Heart right ventricle (tissue), 16 donors: ENCODE measurements around the gene TP63. TPM values are rescaled to one million over a fixed set of nuclear protein-coding genes. Genes with fewer than 3 reads are reported as not detected.

Experiments used
- ATAC-seq, 8 donors: fragments of 200-7000 bp; cut with Tn5 transposase; one replicate each; pipeline ENCODE4 v1.9.1; 2020; ENCODE audit warnings: mild to moderate bottlenecking in 8 of 8, moderate library complexity in 8 of 8, moderate number of reproducible peaks in 1 of 8
- DNase-seq, 2 donors: peaks; one replicate each; pipeline ENCODE4 v3.0.0-alpha.2; 2020
- H3K27ac ChIP-seq, 10 donors: fragments of 200-600 bp; sonication (generic) in 2 of 10; one replicate each; pipeline versions ENCODE4 v1.5.0 to v1.8.0; 2020 to 2022; ENCODE audit warnings: mild to moderate bottlenecking in 3 of 10
- H3K27me3 ChIP-seq, 7 donors: fragments of 200-600 bp; one replicate each; pipeline ENCODE4 v1.8.0; 2021 to 2022; ENCODE audit warnings: mild to moderate bottlenecking in 2 of 7
- H3K36me3 ChIP-seq, 9 donors: fragments of 200-600 bp; sonication (generic) in 1 of 9; one replicate each; pipeline versions ENCODE4 v1.5.0 to v1.8.0; 2020 to 2022; ENCODE audit warnings: mild to moderate bottlenecking in 2 of 9
- H3K4me1 ChIP-seq, 9 donors: fragments of 200-600 bp; sonication (generic) in 1 of 9; one replicate each; pipeline versions ENCODE4 v1.5.0 to v1.8.0; 2020 to 2022; ENCODE audit warnings: mild to moderate bottlenecking in 4 of 9
- H3K4me3 ChIP-seq, 10 donors: fragments of 200-600 bp; sonication (generic) in 2 of 10; one replicate each; pipeline versions ENCODE4 v1.5.0 to v1.8.0; 2020 to 2022; ENCODE audit warnings: mild to moderate bottlenecking in 7 of 10, moderate library complexity in 2 of 10
- H3K9me3 ChIP-seq, 11 donors: fragments of 200-600 bp in 10 of 11; sonication (generic) in 2 of 11; one replicate each; pipeline versions ENCODE4 v1.5.0 to v1.8.0; 2013 to 2022; ENCODE audit warnings: mild to moderate bottlenecking in 2 of 11, control low read depth in 1 of 11, moderate library complexity in 1 of 11
- WGBS, 2 donors: extraction: QIAGEN DNeasy Blood & Tissue Kit; methylation state at CpG; one replicate each; pipeline ENCODE4 v1.1.7; 2013; ENCODE audit warnings: inconsistent platforms in 1 of 2; 5-methylcytosine and 5-hydroxymethylcytosine counted together
- intact Hi-C, 10 donors: fragments of 100-400 bp; cut with DNase I; formaldehyde crosslinking; loops; one replicate each; pipeline versions ENCODE4 v1.11.1 to v1.14.2; 2022
- polyA plus RNA-seq, 2 donors: library from polyadenylated mRNA; stranded (reverse); fragments of 200-250 nt; gene quantifications; one replicate each; pipeline ENCODE4 v1.2.3, GENCODE V29; 2013
- total RNA-seq, 10 donors: library from RNA; stranded (reverse); fragmentation: NEBNext Ultra II Directional in 3 of 10; extraction: Animal tissue kit (Norgen Biotek cat#: 25700) in 3 of 10; gene quantifications; one replicate each; pipeline versions ENCODE4 v1.2.1 to v1.2.4, GENCODE V29; 2021 to 2023
- TF ChIP-seq, protein P1 (sequence below), 9 donors: fragments of 200-600 bp; sonication (generic) in 2 of 9; IDR thresholded peaks; one replicate each; pipeline versions ENCODE4 v1.5.0 to v1.8.0; 2021 to 2022; ENCODE audit warnings: antibody characterized with exemption in 9 of 9, mild to moderate bottlenecking in 5 of 9, moderate library complexity in 1 of 9
- donor health status: Arrhythmogenic right ventricular cardiomyopathy.
- donor health status: ischemic (EF 13 %, LVEDD 7.1; RV severe dilation, severe dysfunction).
- donor health status: healthy with polysubstance abuse.
- donor health status: DM: no; HTN: yes; CAD: no.
- donor health status: DM: no; HTN: no; CAD: no.
- donor health status: ischemic (EF 25% LVEDD 6.9; RV normal size, moderate dysfunction).
- donor health status: ischemic (EF 25% LVEDD 5.7; RV mildly dilated, moderate dysfunction).
- donor health status: healthy.
- donor health status: DM: yes; HTN: yes; CAD: no.
- donor health status: Ischemic cardiomyopathy.
- donor health status: ischemic (EF 35%, LVEDD 5.7; RV mildly dilated, moderate dysfunction).
- donor health status: nonischemic (EF 11% LVEDD 7.7; RV severe dilation, severe dysfunction).
- donor health status: DM: yes; HTN: yes; CAD: no.
- donor health status: PGD.
- donor health status: ischemic (EF 29% LVEDD 5.4; RV normal size, mild dysfunction).
- donor health status: nonischemic (EF 23%, LVEDD 6.1; RV moderate dilation, normal function).

TP63 gene
- total and polyA plus RNA-seq, 12 donors = 0.07 to 1.5 (median 0.49) TPM

DNA sequence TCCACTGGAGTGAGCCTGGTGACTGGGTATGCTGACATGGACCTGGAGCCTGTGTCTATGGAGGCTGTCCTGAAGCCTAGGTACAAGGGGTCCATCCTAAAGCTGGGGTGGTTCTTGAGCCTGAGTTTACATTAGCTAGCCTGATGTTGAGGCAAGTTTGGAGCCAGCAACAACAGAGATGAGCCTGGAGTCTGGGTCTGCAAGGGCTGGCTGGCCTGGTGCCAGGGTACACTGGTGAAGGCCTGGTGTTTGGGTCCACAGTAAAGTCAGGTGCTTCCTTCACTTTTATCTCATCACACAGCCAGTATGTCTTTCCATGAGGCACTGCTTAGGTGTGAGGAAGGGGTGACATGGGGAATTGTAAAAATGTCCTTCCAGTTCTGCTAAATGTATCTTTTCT, 49.5 kb downstream of the TP63 start:
- Histone ChIP-seq H3K27ac (no peak overlapping the region), H3K27me3 (no peaks in the 10 kb centered on the region), H3K4me1 (no peaks in the 10 kb centered on the region), H3K9me3 (peaks cover 0 to 25% (median 0%) of the 10 kb centered on the region in 11 donors), H3K36me3 (no peaks in the 10 kb centered on the region), H3K4me3 (no peak overlapping the region)
- intact Hi-C loops = no loop called here
- DNase-seq (peak in 1 of 2 donors; percentile 5), ATAC-seq (no peak)
- TF ChIP-seq, protein P1, sequence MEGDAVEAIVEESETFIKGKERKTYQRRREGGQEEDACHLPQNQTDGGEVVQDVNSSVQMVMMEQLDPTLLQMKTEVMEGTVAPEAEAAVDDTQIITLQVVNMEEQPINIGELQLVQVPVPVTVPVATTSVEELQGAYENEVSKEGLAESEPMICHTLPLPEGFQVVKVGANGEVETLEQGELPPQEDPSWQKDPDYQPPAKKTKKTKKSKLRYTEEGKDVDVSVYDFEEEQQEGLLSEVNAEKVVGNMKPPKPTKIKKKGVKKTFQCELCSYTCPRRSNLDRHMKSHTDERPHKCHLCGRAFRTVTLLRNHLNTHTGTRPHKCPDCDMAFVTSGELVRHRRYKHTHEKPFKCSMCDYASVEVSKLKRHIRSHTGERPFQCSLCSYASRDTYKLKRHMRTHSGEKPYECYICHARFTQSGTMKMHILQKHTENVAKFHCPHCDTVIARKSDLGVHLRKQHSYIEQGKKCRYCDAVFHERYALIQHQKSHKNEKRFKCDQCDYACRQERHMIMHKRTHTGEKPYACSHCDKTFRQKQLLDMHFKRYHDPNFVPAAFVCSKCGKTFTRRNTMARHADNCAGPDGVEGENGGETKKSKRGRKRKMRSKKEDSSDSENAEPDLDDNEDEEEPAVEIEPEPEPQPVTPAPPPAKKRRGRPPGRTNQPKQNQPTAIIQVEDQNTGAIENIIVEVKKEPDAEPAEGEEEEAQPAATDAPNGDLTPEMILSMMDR (IDR thresholded peaks at IDR 0.05) = no peak

DNA sequence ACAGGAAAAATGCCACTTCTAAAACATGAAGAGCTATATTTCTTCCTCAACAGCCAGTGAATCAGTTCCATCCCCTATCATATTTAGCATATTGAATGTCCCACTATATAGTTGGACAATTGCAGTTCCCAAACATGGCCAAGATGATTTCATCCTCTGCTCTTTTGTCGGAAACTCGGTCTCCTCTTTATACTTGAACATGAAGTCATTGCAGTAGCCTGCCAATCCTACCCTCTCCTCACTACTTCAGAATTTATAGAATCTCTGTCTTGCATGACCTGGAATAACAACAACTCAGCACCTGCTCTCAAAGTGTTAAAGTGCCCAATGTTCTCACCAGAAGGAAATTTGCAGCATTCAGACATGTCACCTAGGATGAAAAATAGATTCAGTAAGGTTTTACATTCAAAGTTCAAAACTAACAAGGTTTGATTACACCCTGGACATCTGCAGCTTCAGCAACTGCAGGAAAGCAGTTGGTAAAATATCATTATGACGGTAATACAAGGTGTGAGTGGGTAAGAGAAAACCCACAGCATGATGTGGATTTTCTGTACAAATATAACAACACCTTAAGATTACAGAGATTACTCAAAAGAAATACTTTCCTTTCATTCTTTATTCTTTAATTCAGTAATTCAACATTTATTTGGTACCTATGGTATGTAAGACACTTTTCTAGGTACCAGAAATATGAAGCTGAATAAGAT, 52.5 kb downstream of the TP63 start:
- H3K4me1 ChIP-seq = no peaks in the 10 kb centered on the region
- 65% methylated on average over 3 of the region's 3 CpGs for WGBS, 2 donors
- DNase-seq = no peak
- no peak overlapping the region for H3K27ac ChIP-seq
- intact Hi-C loops = no loop called here
- no peaks in the 10 kb centered on the region for H3K36me3 ChIP-seq
- TF ChIP-seq, protein P1 (IDR thresholded peaks at IDR 0.05) = no peak
- H3K4me3 ChIP-seq = no peak overlapping the region
- peaks cover 0 to 4% (median 0%) of the 10 kb centered on the region in 7 donors for H3K27me3 ChIP-seq
- no peak for ATAC-seq
- H3K9me3 ChIP-seq = peaks cover 0 to 11% (median 0%) of the 10 kb centered on the region in 11 donors

DNA sequence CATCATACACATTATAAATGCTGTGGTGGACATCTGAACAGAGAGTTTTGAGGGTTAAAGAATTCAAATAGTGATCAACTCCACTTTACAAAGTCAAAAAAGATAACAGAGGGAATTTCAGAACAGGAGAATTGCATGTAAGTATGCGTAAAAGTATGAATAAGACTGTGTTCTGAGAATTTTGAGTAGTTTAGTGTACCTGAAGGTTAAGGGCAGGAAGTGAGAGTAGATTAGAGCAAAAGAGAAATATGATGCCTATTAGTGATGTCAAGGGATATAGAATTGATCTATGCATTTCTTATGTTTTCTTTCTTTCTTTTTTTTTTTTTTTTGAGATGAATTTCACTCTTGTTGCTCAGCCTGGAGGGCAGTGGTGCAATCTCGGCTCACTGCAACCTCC, 53.1 kb downstream of the TP63 start:
- no peaks in the 10 kb centered on the region for H3K4me1 ChIP-seq
- peaks cover 0 to 4% (median 0%) of the 10 kb centered on the region in 11 donors for H3K9me3 ChIP-seq
- intact Hi-C loops = no loop called here
- H3K27ac ChIP-seq = no peak overlapping the region
- 91 to 99% methylated on average over 2 of the region's 2 CpGs for WGBS, 2 donors
- H3K27me3 ChIP-seq = peaks cover 0 to 4% (median 0%) of the 10 kb centered on the region in 7 donors
- TF ChIP-seq, protein P1 (IDR thresholded peaks at IDR 0.05) = no peak
- no peak overlapping the region for H3K4me3 ChIP-seq
- H3K36me3 ChIP-seq = no peaks in the 10 kb centered on the region
- ATAC-seq = no peak
- no peak for DNase-seq

DNA sequence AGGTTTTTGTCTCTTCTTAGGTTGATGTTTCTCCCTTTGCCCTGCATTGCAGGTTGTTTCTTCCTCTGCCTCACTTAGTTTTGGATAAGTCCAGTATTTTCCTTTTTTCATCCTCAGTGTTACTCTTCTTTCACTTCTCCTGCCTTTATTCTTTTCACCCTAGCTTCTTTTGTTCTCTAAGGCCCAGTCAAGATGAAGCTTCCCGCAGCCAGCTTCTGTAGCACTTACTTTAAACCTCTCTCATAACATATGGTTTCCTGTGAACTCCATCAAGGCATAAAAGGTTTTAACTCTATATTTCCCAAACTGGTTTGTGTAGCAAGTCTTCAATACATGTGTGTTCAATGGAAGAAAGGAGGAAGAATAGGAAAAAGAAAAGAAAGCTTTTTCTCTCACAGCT, 54.1 kb downstream of the TP63 start:
- H3K9me3 ChIP-seq = no peaks in the 10 kb centered on the region
- peaks cover 0 to 4% (median 0%) of the 10 kb centered on the region in 7 donors for H3K27me3 ChIP-seq
- ATAC-seq = no peak
- WGBS, 2 donors = 65 to 78% methylated on average over 1 of the region's 1 CpG
- TF ChIP-seq, protein P1 (IDR thresholded peaks at IDR 0.05) = no peak
- intact Hi-C loops = no loop called here
- no peaks in the 10 kb centered on the region for H3K4me1 ChIP-seq
- H3K27ac ChIP-seq = no peak overlapping the region
- H3K4me3 ChIP-seq = no peak overlapping the region
- no peaks in the 10 kb centered on the region for H3K36me3 ChIP-seq
- DNase-seq = no peak
